NCI-H510A (cell line): ENCODE measurements around the gene CDHR2.
A peak's percentile ranks its signal among the peaks of the same experiment; 100 is the strongest.
"Not testable (repeated sequence)": the region's sequence is repeated elsewhere in the genome, so short reads cannot be mapped to it uniquely, and the experiment has no call there.

Source experiments
- DNase-seq: peaks from one replicate; lab custom pipeline; 2025; lab: John Stamatoyannopoulos, UW

CDHR2 gene

DNA sequence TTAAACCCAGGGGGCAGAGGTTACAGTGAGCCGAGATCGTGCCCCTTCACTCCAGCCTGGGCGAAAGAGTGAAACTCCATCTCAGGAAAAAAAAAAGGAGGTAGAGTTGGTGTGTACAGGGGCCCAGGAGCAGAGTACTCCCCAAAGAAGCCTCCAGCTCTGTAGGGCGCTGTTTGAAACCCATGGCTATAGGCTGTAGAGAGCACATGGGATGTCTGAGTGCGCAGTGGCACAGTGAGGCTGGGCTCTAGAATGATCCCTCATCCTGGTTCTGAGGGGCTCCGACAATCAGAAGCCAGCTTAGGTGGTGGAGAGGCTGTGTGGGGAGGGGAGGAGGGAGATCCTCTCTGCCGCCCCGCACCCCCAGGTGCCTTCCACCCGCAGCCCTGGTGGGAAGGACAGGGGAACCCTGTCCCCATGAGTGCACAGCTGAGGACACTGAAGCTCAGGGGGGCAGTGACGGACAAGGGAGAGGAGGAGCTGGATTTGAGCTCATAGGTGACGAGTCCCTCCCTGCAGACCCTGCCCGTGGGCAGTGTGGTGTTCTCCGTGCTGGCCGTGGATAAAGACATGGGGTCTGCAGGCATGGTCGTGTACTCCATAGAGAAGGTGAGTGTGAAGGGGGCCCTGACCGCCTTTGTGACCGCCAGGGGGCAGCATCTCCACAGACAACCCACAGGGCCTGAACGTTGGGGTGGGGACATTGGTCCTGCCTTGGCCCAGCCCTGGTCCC lies 24.6 kb downstream of the CDHR2 start:
- no peak for DNase-seq

DNA sequence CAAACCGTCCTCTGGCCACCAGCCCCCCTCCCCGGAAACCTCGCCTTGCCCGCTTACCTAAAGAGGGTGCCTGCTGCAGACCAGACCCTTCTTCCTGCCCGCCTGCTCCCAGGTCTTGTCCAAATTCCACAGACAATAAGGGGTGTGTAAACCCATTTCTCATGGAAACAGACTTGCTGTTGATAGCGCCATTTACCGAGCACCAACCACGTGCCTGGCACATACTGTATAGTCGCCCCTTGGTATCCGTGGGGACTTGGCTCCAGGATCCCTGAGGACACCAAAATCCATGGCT lies 25.1 kb downstream of the CDHR2 start:
- DNase-seq, result no peak

DNA sequence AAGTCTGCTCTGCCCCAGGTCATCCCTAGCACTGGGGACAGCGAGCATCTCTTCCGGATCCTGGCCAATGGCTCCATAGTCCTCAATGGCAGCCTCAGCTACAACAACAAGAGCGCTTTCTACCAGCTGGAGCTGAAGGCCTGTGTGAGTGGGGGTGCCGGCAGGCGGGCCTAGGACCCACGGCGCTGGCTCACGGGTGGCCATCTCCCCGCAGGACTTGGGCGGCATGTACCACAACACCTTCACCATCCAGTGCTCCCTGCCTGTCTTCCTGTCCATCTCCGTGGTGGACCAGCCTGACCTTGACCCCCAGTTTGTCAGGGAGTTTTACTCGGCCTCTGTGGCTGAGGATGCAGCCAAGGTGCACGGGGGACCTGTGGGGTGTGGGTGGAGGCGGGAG lies 25.9 kb downstream of the CDHR2 start:
- DNase-seq, result no peak

DNA sequence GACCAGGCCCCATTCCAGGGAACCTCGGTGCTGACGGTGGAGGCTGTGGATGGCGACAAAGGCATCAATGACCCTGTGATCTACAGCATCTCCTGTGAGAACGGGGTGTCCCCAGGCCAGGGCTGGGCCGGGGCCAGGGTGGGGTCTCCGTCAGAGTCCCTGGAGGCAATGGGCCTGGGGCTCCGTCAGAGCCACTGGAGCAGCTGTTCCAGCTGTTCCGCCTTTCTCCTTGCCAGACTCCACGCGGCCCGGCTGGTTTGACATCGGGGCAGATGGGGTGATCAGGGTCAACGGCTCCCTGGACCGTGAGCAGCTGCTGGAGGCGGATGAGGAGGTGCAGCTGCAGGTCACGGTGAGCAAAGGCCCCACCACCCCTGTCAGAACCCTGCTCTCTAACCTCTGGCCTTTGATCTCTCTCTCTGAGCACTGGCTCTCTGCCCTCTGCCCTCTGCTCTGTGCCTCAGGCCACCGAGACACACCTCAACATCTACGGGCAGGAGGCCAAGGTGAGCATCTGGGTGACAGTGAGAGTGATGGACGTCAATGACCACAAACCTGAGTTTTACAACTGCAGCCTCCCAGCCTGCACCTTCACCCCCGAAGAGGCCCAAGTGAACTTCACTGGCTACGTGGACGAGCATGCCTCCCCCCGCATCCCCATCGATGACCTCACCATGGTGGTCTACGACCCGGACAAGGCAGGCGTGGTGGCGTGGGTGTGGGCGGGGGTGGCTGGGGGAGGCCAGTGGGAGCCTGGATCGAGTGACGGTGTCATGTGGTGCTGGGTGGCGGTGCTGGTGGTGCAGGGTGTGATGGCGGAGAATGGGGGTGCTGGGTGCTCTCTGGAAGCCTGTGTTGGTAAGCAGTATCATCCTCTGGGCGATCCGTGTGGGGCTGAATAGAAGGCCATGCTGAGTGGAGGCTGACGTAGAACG lies 26.6 kb downstream of the CDHR2 start:
- DNase-seq, result no peak

DNA sequence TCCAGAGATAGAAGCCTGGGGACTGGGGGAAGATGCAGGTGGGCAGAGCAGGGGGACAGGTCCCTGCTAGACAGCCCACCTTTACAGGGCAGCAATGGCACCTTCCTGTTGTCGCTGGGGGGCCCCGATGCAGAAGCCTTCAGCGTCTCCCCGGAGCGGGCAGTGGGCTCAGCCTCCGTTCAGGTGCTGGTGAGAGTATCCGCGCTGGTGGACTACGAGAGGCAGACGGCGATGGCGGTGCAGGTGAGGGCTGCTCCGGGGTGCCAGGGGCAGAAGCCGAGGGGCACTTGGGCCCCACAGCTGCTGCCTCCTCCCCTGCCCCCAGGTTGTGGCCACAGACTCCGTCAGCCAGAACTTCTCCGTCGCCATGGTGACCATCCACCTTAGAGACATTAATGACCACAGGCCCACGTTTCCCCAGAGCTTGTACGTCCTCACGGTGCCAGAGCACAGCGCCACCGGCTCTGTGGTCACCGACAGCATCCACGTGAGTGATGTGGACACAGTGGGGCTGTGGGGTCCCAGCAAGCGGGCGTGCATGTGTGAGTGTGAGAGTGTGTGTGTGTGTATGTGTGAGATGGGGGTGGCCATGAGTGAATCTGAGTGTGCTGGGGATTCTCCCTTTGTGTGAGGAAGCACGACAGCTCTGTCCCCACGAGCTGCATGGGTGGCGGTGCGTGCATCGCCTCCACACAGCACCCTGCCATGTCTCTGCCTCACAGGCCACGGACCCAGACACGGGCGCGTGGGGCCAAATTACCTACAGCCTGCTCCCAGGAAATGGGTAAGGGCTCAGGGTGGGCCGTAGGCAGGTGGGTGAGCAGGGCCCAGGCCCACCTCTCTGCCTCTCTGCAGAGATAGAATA lies 28.4 kb downstream of the CDHR2 start:
- DNase-seq, result no peak

DNA sequence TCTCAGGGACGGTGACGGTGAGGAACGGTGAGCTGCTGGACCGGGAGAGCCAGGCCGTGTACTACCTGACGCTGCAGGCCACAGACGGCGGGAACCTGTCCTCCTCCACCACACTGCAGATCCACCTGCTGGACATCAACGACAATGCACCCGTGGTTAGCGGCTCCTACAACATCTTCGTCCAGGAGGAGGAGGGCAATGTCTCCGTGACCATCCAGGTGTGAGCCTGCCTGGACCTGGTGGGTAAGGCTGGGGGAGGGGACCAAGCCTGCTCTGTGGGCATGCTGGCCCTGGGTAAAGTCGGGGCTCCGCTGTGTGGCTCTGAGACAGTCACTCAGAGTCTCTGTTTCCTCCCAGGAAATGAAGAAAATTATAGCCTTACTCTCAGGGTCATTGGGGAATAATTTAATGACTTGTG lies 29.3 kb downstream of the CDHR2 start:
- DNase-seq, result peak; percentile 61

DNA sequence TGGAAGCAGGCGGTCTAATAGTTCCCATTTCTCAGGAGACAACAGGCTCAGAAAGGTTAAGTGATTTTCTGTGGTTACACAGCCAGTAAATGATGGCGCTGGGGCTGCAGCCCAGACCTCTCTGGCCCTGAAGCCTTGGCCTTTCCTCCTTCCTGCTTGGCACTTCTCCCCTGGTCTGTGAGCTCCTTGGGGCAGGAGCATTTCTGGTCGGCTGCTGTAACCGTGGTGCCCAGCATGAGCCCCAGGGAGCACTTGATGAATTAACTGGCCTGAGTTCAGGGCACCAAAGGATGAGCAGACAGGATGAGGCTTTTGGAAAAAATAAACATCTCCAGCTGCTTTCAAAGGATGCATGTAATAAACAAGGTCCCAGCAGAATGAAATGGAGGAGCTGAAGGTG lies 30.2 kb downstream of the CDHR2 start:
- no peak for DNase-seq

DNA sequence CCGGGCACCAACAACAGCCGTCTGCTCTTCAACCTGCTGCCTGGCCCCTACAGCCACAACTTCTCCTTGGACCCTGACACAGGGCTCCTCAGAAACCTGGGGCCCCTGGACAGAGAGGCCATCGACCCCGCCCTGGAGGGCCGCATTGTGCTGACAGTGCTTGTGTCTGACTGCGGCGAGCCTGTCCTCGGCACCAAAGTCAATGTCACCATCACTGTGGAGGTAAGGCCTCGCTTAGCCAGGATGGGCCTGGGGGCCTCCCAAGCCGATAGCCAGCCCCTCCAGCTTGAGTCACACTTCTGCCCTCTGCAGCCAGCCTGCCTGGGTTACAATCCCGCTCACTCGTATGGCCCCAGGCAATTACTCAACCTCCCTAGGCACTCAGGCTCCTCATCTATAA lies 32.2 kb downstream of the CDHR2 start:
- DNase-seq, result no peak

DNA sequence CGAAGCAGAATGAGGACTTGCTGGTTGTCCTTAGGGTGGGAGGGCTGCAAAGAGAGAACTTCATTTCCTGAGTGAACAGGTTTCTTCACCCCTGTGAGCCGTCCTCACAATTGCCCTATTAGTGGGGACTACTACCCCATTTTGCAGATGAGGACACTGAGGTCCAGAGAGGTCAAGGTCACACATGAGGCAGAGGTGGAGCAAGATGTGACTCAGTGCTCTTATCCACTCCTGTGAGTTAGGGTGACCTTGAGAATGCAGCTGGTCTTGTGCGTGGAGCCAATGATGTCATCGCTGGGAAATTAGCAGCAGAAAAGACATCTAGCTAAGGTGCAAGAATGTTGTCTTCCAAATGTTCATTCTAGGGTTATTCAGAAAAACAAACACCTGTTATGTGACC lies 33.9 kb downstream of the CDHR2 start:
- DNase-seq, result no peak

DNA sequence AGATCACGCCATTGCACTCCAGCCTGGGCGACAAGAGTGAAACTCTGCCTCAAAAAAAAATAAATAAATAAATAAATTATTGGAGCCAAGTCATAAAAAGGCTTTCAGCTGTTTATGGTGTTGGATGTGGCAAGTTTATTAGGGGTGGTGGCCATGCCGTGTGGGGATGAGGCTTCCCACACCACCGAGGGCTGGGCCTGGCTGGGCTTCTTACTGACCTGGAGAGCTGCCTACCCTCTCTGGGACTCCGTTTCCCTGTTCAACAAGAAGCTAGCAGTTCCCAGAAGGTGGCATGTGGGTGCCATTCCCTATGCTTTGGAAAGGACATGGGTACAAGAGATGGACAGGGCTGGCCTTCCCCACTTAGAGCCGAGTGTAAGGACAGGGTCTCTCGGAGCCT lies 38.3 kb downstream of the CDHR2 start:
- no peak for DNase-seq

DNA sequence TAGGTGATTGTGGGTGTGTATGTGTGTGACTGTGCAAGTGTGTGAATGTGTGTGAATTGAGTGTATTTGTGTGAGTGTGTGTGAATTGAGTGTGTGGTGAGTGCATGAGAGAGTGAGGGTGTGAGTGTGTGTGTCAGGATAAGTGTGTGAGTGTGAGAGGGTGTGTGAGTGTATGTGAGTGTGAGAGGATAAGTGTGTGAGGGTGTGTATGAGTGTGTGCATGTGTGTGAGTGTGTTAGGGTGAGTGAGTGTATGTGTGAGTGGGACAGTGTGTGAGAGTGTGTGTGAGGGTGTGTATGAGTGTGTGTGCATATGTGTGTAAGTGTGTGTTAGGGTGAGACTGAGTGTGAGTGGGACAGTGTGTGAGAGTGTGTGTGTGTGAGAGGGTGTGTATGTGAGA lies 39.2 kb downstream of the CDHR2 start:
- DNase-seq, result no peak

DNA sequence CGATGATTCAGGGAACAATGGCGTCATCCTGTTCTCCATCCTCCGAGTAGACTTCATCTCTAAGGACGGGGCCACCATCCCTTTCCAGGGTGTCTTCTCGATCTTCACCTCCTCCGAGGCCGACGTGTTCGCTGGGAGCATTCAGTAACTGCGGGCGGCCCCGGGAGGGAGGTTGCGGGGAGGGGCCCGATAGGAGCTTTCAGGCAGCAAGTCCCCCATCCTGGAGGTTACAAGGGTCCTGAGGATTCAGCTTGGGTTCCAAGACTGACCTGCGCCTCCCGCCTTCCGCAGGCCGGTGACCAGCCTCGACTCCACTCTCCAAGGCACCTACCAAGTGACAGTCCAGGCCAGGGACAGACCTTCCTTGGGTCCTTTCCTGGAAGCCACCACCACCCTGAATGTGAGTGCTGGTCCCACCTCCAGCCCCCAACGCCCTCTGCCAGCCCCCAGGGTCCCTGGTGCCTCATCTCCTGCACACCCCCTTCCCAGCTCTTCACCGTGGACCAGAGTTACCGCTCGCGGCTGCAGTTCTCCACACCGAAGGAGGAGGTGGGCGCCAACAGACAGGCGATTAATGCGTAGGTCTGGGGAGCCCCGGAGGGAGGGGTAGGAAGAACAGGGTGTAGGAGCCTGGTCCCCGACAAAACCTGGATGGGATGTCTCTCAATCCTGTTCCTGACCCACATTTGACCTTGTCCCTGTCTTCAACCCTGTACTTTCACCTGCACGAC lies 40.1 kb downstream of the CDHR2 start:
- no peak for DNase-seq

DNA sequence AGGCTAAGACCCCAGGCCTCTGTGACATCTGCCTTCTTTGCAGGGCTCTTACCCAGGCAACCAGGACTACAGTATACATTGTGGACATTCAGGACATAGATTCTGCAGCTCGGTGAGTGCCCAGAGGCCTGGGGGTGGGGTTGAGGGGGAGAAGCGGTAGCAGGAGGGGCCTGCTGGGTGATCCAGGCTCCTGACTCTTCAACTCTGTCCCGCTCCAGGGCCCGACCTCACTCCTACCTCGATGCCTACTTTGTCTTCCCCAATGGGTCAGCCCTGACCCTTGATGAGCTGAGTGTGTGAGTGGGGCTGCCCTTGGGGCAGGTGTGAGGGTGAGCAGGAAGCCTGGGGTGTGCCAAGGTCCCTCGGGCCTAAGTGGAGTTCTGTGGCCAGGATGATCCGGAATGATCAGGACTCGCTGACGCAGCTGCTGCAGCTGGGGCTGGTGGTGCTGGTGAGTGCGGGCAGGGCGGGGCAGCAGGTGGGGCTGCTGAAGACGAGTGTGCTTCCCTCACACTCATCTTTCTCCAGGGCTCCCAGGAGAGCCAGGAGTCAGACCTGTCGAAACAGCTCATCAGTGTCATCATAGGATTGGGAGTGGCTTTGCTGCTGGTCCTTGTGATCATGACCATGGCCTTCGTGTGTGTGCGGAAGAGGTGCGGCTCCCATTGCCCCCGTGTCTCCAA lies 41.0 kb downstream of the CDHR2 start:
- DNase-seq, result peak; percentile 86

DNA sequence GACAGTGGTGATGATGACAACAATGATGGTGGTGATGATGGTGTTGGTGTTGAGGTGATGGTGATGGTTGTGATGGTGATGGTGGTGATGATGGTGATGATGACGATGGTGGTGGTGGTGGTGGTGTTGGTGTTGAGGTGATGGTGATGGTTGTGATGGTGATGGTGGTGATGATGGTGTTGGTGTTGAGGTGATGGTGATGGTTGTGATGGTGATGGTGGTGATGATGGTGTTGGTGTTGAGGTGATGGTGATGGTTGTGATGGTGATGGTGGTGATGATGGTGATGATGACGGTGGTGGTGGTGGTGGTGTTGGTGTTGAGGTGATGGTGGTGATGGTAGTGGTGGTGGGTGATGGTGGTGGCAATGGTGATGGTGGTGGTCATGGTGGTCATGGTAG lies 42.5 kb downstream of the CDHR2 start:
- DNase-seq, result not testable (repeated sequence)

DNA sequence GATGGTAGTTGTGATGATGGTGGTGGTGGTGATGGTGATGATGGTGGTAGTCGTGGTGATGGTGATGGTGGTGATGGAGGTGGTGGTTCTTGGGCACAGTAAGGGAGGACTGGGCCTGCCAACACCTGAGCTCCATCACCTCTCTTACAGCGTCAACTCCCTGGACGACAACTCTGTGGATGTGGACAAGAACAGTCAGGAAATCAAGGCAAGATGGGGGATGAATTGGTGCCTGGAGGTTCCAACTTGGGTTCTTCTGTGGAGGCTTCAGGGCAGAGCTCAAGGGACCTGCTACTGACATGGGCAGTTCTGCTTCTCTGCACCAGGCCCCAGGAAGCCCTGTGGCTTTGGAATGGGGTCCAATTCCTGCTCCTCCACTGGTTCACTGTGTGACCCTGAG lies 43.4 kb downstream of the CDHR2 start:
- DNase-seq, result no peak

DNA sequence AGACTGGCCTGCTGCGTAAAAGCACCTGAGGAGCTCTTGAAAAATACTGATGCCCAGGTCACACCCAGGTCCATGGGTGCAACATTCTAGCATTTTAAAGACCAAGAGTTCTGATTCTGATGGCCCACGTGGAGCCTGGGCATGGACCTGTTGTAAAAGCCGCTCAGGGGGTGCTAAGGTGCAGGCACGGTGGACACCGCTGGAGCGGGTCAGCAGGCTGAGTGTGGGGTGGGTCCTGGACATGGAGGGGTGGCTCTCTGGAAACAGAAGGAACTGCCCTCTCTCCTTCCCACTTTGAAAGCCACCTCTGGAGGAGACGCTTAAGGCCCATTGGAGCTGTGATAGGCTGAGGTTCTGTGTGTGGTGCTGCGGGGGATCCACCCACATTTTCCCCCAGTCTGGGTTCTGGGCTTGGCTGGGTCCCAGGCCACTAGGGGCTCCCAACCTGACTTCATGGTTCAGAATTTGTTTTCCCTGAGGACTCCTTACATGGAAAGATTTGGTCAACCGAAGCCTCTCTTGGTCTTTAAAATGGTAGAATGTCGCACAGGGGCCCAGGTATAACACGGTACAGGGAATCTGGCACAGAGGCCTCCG lies 44.2 kb downstream of the CDHR2 start:
- no peak for DNase-seq

DNA sequence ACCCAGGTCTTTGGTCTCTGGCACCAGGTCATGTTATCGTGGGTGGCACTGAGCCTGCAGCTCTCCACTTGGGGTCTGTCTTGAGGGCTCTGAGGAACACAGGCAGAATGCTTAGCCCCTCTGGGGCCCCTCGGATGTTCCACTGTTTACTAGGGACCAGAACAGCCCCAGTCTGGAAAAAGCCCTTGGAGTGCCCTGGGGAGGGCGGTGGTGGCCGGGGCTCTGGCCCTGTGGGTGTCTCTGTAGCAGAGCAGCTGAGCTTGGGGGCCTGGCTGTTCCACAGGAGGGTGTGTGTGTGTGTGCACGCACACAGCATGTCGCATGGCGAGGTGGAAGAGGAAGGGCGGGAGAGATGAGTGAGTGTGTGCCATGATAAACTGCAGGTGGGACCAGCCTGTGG lies 45.4 kb downstream of the CDHR2 start:
- DNase-seq, result no peak

DNA sequence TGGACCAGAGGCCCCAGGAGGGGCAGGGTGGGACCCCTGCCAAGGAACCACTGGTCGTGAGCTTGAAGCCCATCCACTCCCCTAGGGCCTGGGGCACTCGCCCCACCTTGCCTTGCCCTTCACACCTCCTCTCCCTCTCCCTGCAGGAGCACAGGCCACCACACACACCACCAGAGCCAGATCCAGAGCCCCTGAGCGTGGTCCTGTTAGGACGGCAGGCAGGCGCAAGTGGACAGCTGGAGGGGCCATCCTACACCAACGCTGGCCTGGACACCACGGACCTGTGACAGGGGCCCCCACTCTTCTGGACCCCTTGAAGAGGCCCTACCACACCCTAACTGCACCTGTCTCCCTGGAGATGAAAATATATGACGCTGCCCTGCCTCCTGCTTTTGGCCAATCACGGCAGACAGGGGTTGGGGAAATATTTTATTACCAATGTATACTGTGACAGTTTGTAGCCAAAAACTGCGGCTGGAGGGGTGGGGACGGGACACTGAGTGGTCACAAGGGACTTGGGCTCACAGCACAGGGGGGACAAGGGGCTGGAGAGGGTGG lies 46.3 kb downstream of the CDHR2 start:
- DNase-seq, result no peak

DNA sequence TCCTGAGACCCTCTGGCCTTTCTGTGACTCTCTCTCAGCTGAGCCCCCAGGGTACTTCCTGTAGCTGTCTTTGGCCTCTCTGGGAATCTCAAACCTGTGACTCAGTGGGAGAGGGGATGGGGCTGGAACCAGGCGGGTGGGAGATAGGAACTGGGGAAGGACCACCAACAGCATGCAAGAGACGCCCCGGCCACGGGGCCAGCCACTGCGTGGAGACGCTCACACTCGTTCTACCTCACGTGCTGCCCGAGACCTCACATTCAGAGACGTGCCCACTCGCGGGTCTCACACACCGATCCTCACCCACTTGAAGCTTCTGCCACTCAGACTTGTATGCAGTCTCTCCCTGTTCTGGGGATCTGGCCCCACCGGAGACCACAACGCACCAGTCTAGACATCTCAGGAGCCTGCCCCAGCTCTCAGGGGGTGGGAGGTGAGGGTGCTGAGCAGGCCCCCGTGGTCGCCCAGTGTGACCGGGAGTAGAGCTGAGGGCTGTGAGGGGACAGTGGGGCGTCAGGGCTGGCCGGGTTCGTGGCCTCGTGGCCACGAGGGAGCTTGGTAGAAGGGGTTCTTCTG lies 47.0 kb downstream of the CDHR2 start:
- no peak for DNase-seq

DNA sequence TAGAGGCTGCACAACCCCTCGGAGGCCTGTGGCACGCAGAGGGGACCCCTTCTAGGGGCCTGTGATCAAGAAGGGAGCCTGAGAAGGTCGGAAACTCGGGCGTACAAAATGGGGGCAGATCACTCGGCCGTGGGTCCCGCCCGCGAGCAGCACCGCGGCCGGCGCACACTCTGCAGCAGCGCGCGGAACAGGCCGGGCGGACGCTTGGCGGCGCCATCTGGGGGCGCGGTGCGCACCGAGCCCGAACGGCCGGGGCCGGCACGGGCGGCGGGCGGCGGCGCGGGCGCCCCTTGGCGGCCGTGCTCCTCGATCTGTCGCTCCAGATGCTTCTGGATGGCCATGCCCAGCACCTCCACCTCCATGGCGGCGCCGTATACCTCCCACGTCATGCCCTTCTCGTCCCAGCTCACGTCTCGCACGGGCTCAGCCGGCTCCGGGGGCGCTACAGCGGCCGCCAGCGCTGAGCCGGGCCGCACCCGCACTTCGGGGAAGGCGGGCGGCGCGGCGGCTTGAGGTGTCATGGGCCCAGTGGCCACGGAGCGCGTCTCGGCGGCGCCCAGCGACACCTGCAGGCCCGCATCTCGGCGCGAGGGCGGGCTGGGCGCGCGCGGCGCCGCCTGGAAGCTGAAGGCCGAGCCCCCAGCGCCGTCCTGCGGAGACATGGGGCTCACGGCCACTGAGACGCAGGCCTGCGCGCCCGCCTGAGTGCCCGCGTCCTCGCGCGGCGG lies 47.7 kb downstream of the CDHR2 start:
- no peak for DNase-seq
